ENCODE results near the gene CREG2.

DNA sequence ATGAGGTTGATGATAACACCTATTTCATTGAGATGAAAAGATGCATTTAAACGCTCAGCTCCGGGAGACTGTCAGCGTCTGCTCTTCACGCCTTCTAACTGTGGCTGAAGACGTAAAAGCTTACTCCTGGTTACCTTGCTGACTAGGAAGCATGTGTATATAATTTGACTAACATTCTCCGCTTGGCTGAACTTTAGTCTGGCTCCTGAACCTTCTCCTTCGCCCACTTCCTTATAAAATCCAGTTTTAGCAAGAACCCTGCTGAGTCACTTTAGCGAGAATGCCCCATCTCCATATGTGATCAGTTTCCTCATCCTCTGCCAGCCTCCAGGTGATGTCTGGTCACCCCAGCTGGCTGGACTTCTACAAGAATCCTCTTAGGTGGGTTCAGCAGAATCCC is 12.7 kb upstream of the CREG2 start:
- TF ChIP-seq CTCF (IDR thresholded peaks at IDR 0.05): no peak
- TF ChIP-seq POLR2A (IDR thresholded peaks at IDR 0.05): no peak

Measured in lower leg skin (tissue), 3 donors.